Adrenal gland (tissue), 12 donors: ENCODE results near the gene FLYWCH1. TPM values are rescaled to one million over a fixed set of nuclear protein-coding genes. Genes with fewer than 3 reads are reported as not detected.

ENCODE experiments used
- DNase-seq, 7 donors: peaks; one replicate each; pipeline ENCODE4 v3.0.0-alpha.2; 2019 to 2020
- H3K27ac ChIP-seq, 5 donors: fragments of 200-600 bp; sonication (generic) in 4 of 5; 1 replicate in 3 of 5; 2 replicates in 2 of 5; pipeline versions ENCODE4 v1.5.1 to v1.8.0; 2016 to 2020; ENCODE audit warnings: mild to moderate bottlenecking in 1 of 5
- H3K27me3 ChIP-seq: fragments of 200-600 bp; 2 replicates; pipeline ENCODE4 v1.8.0; 2021
- H3K36me3 ChIP-seq, 2 donors: fragments of 200-600 bp; replicated peaks in 1 of 2; 1 replicate in 1 of 2; 2 replicates in 1 of 2; pipeline versions ENCODE4 v1.5.1 to v1.8.0; 2018 to 2022
- H3K4me1 ChIP-seq, 2 donors: fragments of 200-600 bp; replicated peaks in 1 of 2; 1 replicate in 1 of 2; 2 replicates in 1 of 2; pipeline versions ENCODE4 v1.5.1 to v1.8.0; 2018 to 2021
- H3K4me3 ChIP-seq, 4 donors: fragments of 200-600 bp; sonication (generic) in 3 of 4; one replicate each; pipeline ENCODE4 v1.5.1; 2016 to 2018
- H3K9me3 ChIP-seq, 3 donors: fragments of 200-600 bp; sonication (generic) in 1 of 3; replicated peaks in 1 of 3; 1 replicate in 2 of 3; 2 replicates in 1 of 3; pipeline versions ENCODE4 v1.5.1 to v1.8.0; 2016 to 2021
- POLR2A ChIP-seq, 2 donors: fragments of 450-650 bp; IDR thresholded peaks; one replicate each; pipeline ENCODE4 v1.6.1; 2017; ENCODE audit warnings: antibody characterized with exemption in 2 of 2, mild to moderate bottlenecking in 2 of 2, moderate library complexity in 1 of 2
- whole genome bisulfite sequencing, 4 donors: extraction: QIAGEN DNeasy Blood & Tissue Kit in 2 of 4; methylation state at CpG; one replicate each; pipeline versions ENCODE4 v1.1.5 to v1.1.7; 2013 to 2017; 5-methylcytosine and 5-hydroxymethylcytosine counted together
- intact Hi-C, 2 donors: fragments of 100-400 bp; cut with DNase I; formaldehyde crosslinking; loops; one replicate each; pipeline versions ENCODE4 v1.14.1 to v1.15.0; 2022 to 2023
- polyA plus RNA-seq, 3 donors: library from polyadenylated mRNA; stranded (reverse); fragments of 200-250 nt in 2 of 3; fragments of 350-450 nt in 1 of 3; fragmentation: Illumina TruSeq in 1 of 3; extraction: RNeasy Lipid Tissue Mini Kit (QIAGEN cat#74804) in 1 of 3; gene quantifications; one replicate each; pipeline ENCODE4 v1.2.3, GENCODE V29; 2013 to 2014
- total RNA-seq, 9 donors: library from RNA; depleted of rRNA in 4 of 9; stranded (reverse); fragments of >200 nt in 4 of 9; fragments of 120-200 nt in 1 of 9; fragmentation: NEBNext Ultra II Directional in 1 of 9; extraction: Animal tissue kit (Norgen Biotek cat#: 25700) in 1 of 9; gene quantifications; one replicate each; pipeline versions ENCODE4 v1.1.0 to v1.2.4, GENCODE V29; 2013 to 2023
- TF ChIP-seq, protein P1 (sequence below), 6 experiments: fragments of 450-650 bp in 4 of 6; fragments of 200-600 bp in 2 of 6; sonication (generic) in 1 of 6; IDR thresholded peaks; 1 replicate in 5 of 6; 2 replicates in 1 of 6; pipeline versions ENCODE4 v1.5.1 to v1.8.0; 2016 to 2021; ENCODE audit warnings: antibody characterized with exemption in 6 of 6, mild to moderate bottlenecking in 2 of 6, moderate library complexity in 1 of 6
- donor health status: healthy with polysubstance abuse.
- donor health status: Bipolar disorder and iron deficiency.
- donor health status: DM: yes; HTN: yes; CAD: no.
- donor health status: DM: no; HTN: no; CAD: no.
- donor health status: DM: no; HTN: no; CAD: no.
- donor health status: DM: yes; HTN: yes; CAD: no.

The FLYWCH1 gene
- total and polyA plus RNA-seq, 12 donors = 3.3 to 89.8 (median 50.4) TPM

DNA sequence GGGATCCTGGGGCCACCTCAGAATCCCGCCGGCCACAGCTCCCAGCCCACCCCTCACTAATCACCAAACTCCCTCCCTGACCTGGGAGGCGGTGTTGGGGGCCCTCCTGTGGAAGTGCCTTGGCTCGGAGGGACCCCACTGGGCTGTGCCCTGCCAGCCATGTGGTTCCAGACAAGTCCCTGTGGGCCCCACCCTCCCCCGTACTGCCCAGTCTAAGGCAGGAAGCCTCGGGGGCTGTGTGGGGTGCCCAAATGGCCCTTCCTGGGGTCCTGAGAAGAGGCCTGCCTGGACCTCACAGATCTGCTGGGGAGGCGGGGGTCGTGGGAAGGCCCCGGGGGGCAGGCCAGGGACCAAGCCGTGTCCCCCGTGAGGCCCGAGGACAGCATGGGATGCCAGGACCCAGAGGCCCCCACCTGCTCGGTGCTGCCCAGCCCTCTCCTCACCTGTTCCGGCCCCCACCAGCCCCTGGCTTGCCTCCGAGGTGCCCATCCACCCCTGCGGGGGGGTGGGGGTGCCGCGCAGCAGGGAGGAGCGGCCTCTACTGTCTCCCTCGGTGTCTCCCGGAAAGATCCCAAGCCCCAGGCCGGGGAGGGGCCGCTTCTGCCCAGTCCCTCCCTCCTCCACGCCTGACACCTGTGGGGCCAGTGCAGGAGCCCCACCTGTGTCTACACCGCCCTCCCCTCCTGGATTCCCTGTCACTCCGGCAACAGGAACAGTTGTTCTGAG, 43.1 kb downstream of the FLYWCH1 start:
- 69 to 83% (median 71%) methylated on average over 2 to 26 of the region's 26 CpGs for WGBS, 4 donors
- DNase-seq = no peak
- intact Hi-C loops = no loop called here
- H3K36me3 ChIP-seq = no peaks in the 10 kb centered on the region
- no peak overlapping the region for H3K27ac ChIP-seq
- TF ChIP-seq, protein P1, sequence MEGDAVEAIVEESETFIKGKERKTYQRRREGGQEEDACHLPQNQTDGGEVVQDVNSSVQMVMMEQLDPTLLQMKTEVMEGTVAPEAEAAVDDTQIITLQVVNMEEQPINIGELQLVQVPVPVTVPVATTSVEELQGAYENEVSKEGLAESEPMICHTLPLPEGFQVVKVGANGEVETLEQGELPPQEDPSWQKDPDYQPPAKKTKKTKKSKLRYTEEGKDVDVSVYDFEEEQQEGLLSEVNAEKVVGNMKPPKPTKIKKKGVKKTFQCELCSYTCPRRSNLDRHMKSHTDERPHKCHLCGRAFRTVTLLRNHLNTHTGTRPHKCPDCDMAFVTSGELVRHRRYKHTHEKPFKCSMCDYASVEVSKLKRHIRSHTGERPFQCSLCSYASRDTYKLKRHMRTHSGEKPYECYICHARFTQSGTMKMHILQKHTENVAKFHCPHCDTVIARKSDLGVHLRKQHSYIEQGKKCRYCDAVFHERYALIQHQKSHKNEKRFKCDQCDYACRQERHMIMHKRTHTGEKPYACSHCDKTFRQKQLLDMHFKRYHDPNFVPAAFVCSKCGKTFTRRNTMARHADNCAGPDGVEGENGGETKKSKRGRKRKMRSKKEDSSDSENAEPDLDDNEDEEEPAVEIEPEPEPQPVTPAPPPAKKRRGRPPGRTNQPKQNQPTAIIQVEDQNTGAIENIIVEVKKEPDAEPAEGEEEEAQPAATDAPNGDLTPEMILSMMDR (IDR thresholded peaks at IDR 0.05) = no peak
- TF ChIP-seq POLR2A (IDR thresholded peaks at IDR 0.05) = no peak
- peaks cover 0 to 6% of the 10 kb centered on the region in 2 donors for H3K4me1 ChIP-seq
- H3K9me3 ChIP-seq = no peaks in the 10 kb centered on the region
- no peak overlapping the region for H3K4me3 ChIP-seq
- no peaks in the 10 kb centered on the region for H3K27me3 ChIP-seq

DNA sequence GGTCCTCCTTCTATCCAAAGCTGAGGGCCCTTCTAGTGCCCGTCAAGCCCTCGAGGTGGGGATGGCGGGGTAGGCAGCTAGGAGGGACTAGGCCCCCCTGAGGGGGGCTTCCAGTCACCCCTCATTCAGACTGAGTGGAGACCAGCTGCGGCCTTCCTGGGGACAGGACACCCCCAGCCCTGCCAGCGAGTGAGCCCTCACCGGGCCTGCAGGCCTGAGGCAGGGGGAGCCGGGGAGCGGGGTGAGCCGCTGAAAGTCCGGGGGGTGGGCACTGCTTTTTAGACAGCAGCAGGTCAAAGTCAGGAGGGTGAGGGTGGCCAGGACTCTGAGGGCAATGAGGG, 43.7 kb downstream of the FLYWCH1 start:
- Histone ChIP-seq H3K4me3 (no peak overlapping the region), H3K27me3 (no peaks in the 10 kb centered on the region), H3K9me3 (no peaks in the 10 kb centered on the region), H3K27ac (no peak overlapping the region), H3K36me3 (no peaks in the 10 kb centered on the region), H3K4me1 (peaks cover 0 to 6% of the 10 kb centered on the region in 2 donors)
- intact Hi-C loops = no loop called here
- no peak for DNase-seq
- TF ChIP-seq, protein P1 (IDR thresholded peaks at IDR 0.05) = no peak
- TF ChIP-seq POLR2A (IDR thresholded peaks at IDR 0.05) = no peak
- 56 to 74% (median 57%) methylated on average over 4 to 10 of the region's 10 CpGs; no CpG with 5 or more reads in 1 of the 4 donors for WGBS, 4 donors

DNA sequence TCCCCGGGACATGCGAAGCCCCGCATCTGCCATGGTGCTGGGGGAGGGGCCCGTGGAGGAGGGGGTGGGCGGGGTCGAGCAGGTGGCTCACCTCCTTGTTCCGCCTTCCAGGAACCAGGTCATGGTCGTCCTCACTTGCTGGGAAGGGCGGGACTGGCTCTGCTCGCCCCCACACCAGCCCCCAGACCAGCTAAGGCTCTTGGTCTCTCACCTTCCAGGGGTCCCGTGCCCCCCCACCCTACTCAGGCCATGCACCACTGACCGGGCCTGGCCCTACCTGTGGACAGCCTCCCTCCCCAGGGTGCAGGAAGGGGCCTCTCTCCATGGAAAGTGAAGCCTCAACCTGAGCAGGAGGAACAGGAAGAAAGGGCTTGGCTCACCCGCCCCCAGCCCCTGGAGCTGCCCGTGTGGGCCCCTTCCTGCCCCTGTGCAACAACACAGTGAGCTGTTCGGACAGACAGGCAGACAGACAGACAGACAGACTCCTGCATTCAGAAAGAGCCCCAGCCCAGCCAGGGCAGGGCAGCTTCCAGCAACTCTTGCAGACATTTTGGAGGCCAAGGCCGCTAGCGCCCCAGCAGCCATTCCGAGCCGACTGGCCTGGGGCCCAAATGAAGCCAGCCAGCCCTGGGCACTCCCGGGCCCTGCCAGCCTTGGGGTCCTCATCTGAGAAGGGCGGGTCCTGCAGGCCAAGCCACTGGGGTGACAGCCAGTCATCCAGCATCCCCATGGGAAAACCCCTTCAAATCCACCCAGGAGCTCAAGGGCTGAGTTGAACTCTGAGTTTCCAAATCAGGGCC, 44.2 kb downstream of the FLYWCH1 start:
- DNase-seq = peak in 1 of 7 donors; percentile 51
- TF ChIP-seq, protein P1 (IDR thresholded peaks at IDR 0.05) = no peak
- TF ChIP-seq POLR2A (IDR thresholded peaks at IDR 0.05) = no peak
- H3K4me1 ChIP-seq = peaks cover 0 to 6% of the 10 kb centered on the region in 2 donors
- no peak overlapping the region for H3K27ac ChIP-seq
- H3K9me3 ChIP-seq = no peaks in the 10 kb centered on the region
- H3K36me3 ChIP-seq = no peaks in the 10 kb centered on the region
- H3K4me3 ChIP-seq = no peak overlapping the region
- WGBS, 4 donors = 31 to 35% (median 34%) methylated on average over 5 to 21 of the region's 21 CpGs
- intact Hi-C loops = no loop called here
- peaks cover 4% of the 10 kb centered on the region for H3K27me3 ChIP-seq

DNA sequence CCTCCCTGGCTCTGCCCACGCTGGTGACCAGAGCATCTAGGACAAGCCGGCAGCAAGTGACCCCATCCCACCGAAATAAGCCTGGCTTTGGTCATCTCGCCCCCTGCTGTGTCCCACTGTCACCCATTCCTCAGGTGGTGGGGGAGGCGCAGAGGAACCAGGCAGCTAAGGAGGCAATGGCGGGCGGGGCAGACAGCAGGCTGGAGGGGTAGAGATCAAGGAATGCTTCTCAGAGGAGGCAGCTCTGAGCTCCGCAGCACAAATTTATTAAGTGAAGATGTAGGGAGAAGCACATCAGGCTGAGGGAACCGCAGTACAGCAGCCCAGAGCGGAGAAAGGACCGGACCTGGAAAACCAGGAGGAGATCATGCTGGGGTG, 44.8 kb downstream of the FLYWCH1 start:
- H3K27ac ChIP-seq = no peak overlapping the region
- intact Hi-C loops = no loop called here
- H3K27me3 ChIP-seq = peaks cover 6% of the 10 kb centered on the region
- WGBS, 4 donors = 86 to 93% (median 90%) methylated on average over 7 to 11 of the region's 11 CpGs
- DNase-seq = no peak
- H3K4me3 ChIP-seq = no peak overlapping the region
- H3K36me3 ChIP-seq = no peaks in the 10 kb centered on the region
- H3K4me1 ChIP-seq = peaks cover 0 to 6% of the 10 kb centered on the region in 2 donors
- no peak for TF ChIP-seq POLR2A (IDR thresholded peaks at IDR 0.05)
- TF ChIP-seq, protein P1 (IDR thresholded peaks at IDR 0.05) = no peak
- H3K9me3 ChIP-seq = no peaks in the 10 kb centered on the region
